GM13976 (cell line): Measurements from ENCODE around the gene FOSB.

Source experiments
- DNase-seq: peaks from one replicate; pipeline ENCODE4 v3.0.0; 2012; ENCODE audit warnings: low spot score
- in situ Hi-C: fragments of 300-500 bp; cut with MboI; formaldehyde crosslinking; loops from one replicate; pipeline ENCODE4 v1.12.0; 2022; ENCODE audit warnings: low sequenced_read_pairs, mixed read lengths, inconsistent platforms; ENCODE audit not compliant: unreplicated experiment
- TF ChIP-seq, protein P1 (sequence below): IDR thresholded peaks from 2 replicates; pipeline ENCODE4 v1.5.1; 2012; ENCODE audit warnings: borderline replicate concordance, mild to moderate bottlenecking; ENCODE audit not compliant: insufficient read depth; ENCODE audit errors: extremely low read depth, missing control alignments, control extremely low read depth

Gene FOSB

DNA sequence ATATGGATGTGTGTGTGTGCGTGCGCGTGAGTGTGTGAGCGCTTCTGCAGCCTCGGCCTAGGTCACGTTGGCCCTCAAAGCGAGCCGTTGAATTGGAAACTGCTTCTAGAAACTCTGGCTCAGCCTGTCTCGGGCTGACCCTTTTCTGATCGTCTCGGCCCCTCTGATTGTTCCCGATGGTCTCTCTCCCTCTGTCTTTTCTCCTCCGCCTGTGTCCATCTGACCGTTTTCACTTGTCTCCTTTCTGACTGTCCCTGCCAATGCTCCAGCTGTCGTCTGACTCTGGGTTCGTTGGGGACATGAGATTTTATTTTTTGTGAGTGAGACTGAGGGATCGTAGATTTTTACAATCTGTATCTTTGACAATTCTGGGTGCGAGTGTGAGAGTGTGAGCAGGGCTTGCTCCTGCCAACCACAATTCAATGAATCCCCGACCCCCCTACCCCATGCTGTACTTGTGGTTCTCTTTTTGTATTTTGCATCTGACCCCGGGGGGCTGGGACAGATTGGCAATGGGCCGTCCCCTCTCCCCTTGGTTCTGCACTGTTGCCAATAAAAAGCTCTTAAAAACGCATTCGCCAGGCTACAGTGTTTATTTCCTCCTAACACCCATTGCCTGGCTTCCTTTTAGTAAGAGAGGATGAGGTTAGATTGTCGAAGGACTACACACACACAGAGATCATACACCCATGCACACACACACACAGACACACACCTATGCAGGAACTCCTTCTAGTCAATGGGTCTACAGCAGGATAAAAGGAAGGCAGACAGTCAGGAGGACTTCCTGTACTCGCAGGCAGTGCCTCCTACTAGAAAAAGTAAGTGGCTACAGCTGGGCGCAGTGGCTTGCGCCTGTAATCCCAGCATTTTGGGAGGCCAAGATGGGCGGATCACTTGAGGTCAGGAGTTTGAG is 7.1 kb downstream of the FOSB start:
- in situ Hi-C loops: loop anchor here (5.0 kb wide), 1 partner anchor 38 kb away; no protein-coding TSS in a partner anchor
- DNase-seq: no peak
- TF ChIP-seq, protein P1, sequence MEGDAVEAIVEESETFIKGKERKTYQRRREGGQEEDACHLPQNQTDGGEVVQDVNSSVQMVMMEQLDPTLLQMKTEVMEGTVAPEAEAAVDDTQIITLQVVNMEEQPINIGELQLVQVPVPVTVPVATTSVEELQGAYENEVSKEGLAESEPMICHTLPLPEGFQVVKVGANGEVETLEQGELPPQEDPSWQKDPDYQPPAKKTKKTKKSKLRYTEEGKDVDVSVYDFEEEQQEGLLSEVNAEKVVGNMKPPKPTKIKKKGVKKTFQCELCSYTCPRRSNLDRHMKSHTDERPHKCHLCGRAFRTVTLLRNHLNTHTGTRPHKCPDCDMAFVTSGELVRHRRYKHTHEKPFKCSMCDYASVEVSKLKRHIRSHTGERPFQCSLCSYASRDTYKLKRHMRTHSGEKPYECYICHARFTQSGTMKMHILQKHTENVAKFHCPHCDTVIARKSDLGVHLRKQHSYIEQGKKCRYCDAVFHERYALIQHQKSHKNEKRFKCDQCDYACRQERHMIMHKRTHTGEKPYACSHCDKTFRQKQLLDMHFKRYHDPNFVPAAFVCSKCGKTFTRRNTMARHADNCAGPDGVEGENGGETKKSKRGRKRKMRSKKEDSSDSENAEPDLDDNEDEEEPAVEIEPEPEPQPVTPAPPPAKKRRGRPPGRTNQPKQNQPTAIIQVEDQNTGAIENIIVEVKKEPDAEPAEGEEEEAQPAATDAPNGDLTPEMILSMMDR: no peak

DNA sequence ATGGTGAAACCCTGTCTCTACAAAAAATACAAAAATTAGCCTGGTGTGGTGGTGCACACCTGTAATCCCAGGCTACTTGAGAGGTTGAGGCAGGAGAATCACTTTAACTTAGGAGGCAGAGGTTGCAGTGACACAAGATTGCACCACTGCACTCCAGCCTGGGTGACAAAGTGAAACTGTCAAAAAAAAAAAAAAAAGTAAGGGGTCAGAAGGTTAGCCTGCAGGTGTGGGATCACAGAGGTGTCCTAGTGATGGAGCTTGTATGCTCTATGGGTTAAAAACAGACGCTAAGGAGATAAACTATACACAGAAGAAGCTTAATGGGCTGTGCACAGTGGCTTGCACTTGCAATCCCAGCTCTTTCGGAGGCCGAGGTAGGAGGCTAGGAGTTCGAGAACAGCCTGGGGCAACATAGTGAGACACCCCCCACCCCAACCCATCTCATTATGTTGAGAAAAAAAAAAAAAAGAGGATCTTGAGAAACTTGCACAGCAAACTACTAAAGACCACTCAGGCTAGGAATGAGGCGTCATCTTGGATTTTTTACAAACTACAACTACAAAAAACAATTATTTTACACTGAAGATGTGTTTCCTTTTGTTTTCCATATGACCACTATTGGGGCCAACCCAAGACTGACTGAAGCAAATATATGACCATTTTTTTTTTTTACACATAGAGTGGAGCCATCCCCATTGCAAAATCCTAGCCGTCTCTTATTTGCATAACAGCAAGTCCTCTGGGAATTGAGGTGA is 7.9 kb downstream of the FOSB start:
- no peak for DNase-seq
- in situ Hi-C loops: loop anchor here (5.0 kb wide), 1 partner anchor 38 kb away; no protein-coding TSS in a partner anchor
- TF ChIP-seq, protein P1: no peak

DNA sequence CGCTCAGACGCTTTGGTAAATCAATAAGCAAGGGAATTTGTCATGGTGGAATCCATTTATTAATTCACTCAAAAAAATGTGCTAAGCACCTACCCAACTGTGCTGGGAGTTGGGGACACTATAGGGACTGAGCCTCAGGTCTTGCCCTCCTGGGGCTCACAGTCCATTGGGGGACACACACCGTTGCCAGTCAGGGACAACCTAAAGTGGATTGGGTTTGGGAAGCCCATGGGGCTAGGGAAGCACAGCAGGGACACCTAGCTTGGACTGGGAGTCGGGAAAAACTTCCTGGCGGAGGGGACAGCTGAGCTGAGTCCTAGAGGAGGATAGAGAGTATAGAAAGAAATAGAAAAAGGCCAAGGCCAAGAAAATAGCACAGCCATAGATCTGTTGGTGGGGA is 8.5 kb downstream of the FOSB start:
- in situ Hi-C loops: loop anchor here (5.0 kb wide), 1 partner anchor 39 kb away; no protein-coding TSS in a partner anchor
- TF ChIP-seq, protein P1: no peak

GRCh38 chr19:45477186-45477585 is 9.4 kb downstream of the FOSB start:
- TF ChIP-seq, protein P1: no peak
- DNase-seq: no peak
- in situ Hi-C loops: loop anchor here (5.0 kb wide), 1 partner anchor 40 kb away; no protein-coding TSS in a partner anchor

More for the DNA sequence above, 8.5 kb downstream of the FOSB start:
- no peak for DNase-seq

GRCh38 chr19:45477713-45478453 is 10.1 kb downstream of the FOSB start:
- TF ChIP-seq, protein P1: no peak
- DNase-seq: no peak
- in situ Hi-C loops: loop anchor here (5.0 kb wide), 1 partner anchor 41 kb away; no protein-coding TSS in a partner anchor
